ENCODE results near the gene ARID3B.
"Not testable (repeated sequence)": the region's sequence is repeated elsewhere in the genome, so short reads cannot be mapped to it uniquely, and the experiment has no call there.

The ARID3B gene

DNA sequence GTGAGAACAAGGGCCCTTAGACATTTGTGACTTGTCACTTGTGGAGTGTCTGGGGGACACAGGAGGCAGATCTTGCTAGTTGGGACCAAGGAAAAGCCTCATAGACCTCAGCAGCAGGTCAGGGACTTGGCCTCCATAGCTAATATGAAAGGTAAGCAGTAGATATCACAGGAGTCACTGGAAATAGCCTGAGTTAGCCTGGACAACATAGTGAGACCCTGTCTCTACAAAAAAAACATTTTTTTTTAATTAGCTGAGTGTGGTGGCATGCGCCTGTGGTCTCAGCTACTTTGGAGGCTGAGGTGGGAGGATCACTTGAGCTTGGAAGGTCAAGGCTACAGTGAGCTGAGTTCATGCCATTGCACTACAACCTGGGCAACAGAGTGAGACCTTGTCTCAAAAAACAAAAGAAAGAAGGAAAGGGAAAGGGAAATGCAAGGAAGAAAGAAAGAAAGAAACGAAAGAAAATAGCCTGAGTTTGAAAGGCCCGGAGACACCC is 37.5 kb downstream of the ARID3B start:
- DNase-seq, result no peak

DNA sequence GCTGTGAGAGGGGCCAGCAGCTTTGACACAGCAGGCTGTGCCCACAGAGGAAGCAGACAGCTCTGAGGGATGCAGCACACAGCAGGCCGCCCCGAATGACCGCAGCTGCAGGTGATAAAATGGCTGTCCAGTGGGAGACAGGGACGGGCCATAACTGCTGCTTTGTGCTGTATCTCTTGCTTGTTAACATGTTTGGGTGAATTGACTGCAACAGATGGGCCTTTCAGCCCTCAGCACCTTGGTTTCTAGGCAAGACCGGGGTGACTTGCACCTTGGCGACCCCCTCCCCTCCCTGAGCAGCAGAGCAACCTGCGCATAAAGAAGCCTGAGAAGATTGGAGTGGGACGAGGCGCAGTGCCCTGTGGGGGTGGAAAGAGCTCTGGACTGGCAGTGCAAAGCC is 38.0 kb downstream of the ARID3B start:
- DNase-seq, result no peak

DNA sequence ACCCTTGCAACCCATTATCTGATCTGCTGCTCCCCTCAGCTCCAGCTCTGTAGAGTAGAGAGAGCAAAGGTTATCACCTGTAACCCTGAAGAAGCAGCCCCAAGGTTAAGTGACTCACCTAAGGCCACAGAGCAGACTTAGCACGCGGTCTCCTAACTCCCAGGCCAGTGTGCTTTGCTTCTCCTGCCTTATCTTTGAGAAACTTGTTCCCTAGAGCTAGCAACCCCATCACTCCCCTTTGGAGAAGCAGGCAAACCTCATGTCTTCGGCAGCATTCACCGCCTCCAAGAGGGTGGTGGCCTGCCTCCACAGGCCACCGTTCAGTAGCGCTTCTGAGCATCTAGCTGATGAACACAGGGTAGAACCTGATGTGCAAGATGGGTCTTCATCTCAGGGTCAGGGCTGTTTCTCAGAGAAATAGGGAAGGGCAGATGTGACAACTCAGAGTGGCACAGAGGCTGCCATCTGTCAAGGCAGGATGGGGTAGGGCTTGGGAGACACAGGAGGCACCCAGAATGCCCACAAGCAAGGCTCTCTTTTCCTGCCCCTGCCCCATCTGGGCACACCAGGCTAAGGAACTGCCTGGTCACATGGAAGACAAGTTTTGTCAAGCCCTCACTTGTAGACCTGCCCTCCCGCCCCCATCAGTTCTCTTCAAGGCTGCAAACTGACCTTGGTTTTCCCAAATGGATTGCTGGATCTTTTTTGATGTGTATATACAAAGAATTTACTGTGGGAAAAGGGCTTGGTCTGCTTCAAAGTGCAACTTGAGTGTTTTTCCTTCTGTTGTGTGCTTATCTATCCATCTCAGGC is 39.7 kb downstream of the ARID3B start:
- no peak for DNase-seq

DNA sequence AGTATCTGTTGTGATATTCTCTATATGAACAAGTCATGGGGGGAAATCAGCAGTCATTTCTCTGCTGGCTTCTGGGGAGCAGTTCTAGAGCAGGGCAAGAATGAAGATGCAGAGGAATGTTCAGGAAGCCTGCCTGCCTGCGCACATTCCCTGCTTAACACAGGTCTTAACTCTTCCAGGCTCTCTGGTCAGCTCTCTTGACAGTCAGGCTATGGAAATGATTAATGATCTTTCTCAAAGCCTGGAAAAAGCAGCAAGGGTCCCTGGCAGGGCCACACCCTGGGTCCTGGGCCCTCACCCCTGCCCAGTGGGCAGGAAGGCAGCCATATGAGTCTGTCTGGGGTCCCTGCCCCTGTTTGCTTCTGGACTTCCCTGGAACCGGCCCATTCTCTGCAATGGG is 43.2 kb downstream of the ARID3B start:
- DNase-seq, result no peak

DNA sequence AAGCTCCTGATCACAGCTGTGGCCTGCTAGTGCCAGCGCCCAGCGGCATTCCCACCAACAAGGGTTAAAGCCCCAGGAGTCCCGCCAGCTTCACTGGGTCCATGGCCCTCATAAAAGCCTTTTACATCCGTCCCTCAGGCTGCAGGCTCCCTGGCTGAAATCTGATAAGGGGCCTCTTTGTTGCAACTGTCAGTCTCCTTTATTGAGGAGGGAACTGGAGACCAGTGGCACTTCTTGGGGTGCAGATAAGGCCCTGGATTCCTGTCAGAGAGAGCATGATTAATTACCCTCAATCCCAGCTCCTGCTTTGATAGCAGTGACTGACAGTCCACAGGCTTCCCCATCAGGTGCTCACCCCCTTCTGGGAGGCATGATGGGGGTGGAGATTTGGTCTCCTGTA is 43.8 kb downstream of the ARID3B start:
- DNase-seq, result no peak

DNA sequence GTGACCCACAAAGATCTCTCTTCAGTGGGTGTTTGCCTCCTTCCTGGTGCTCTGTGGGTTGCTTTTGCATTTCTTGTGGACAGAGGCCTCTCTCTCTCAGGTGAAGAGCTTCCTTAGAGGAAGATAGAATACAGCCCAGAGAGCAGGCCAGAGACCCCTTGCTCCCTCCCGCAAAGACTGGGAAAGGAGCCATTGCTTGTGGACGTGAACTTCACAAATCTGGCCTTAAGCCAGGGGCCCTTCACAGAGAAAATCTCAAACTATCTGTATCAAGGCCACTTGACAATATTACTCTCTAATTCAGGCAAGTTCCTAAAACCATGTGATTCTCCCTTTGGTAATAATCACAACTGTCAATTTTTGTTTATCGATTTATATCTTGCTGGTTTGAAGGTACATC is 44.2 kb downstream of the ARID3B start:
- no peak for DNase-seq

DNA sequence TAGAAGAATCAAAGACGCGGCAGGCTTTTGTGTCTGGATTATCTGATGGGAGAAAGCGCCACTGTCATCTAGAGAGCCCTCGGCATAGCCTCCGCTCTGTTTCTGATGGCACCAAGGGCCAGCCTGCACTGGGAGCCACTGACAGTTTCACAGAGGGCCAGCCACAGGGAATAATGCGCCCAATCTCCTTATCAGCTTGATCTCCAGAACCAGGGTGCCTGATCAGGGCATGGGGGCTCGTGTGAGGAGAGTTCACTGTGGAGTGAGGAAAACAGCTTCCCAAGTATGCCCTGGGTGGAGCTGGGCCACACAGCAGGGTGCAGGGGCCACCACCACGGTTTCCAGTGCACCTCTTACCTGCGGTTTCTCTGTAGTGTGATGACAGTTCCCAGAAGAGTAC is 44.8 kb downstream of the ARID3B start:
- no peak for DNase-seq

DNA sequence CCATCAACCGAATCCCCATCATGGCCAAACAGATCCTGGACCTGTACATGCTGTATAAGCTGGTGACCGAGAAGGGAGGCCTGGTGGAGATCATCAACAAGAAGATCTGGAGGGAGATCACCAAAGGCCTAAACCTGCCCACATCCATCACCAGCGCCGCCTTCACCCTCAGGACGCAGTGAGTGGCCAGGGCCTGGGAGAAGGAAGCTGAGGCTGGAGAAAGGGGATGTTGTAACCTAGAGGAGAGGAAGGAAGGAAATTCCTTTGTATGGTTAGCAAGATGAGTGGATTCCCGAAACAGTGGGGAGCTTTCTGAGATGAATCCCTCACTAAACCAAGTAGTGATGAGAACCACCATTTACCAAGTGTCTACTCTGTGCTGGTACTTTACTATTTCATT is 48.8 kb downstream of the ARID3B start:
- no peak for DNase-seq

DNA sequence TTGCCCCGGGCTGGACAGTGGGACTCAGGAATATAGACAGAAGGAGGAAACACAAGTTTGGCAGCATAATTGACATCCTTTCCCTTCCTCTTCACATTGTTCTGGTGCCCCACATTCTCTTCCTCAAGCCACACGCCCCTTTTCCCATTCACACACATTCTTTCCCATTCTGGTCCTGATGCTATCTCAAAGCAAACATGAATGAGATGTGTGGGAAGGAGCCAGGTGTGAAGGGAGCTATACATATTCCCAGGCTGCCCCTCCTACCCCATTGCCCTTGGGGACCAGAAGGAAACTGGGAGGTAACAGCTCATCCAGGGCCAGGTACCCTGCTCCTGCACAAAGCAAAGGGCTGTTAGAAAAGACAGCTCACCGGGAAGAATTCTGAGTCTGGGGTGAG is 51.2 kb downstream of the ARID3B start:
- no peak for DNase-seq

DNA sequence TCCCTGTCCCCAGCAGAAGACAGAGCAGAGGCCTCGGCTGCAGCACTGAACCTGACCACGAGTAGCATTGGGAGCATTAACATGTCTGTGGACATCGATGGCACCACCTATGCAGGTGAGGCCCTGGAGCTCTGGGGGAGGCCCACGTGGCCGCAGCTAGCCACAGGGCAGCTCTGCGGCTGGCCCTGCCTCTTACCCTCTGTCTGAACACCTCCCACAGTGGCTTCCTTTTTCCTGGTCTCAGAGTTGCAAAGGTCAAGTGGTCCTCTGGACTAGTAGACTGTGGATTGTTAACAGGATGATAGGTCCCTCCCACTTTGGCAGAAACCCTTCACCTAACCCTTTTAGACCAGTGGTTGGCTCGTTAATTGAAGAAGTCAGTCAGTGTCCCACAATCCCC is 52.1 kb downstream of the ARID3B start:
- DNase-seq, result no peak

DNA sequence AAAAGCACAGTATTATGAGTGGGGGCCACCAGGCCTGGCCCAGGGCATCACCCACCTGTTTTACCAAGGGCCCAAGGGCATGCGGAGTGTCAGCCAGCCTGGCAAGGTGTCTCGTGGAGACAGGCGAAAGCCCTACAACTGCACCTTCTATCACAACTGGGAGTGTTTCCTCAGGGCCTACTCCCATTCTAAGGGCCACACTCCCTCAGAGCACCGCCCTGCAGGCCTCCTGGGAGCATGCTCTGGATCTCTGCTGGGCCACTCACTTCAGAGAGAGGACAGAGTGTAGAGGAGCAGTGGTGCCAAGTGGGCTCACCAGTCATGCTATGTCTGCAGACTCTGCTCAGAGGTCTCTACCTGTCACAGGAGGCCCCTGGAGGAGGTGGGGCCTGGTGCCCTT is 53.4 kb downstream of the ARID3B start:
- DNase-seq, result no peak

DNA sequence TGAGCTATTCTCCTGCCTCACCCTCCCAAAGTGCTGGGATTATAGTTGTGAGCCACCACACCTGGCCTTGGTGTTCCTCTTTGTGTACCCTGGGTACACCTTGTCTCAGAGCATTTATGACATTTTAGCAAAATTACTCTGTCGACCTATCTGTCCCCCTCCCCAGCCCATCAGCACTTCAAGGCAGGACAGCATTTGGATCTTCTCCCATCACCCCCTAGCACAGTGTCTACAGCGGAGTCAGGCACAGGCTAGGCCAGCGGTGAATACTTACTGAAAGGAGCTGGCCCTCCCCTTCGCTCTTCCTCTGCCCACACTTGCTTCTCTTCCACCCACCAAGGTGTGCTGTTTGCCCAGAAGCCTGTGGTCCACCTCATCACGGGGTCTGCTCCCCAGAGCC is 54.3 kb downstream of the ARID3B start:
- no peak for DNase-seq

DNA sequence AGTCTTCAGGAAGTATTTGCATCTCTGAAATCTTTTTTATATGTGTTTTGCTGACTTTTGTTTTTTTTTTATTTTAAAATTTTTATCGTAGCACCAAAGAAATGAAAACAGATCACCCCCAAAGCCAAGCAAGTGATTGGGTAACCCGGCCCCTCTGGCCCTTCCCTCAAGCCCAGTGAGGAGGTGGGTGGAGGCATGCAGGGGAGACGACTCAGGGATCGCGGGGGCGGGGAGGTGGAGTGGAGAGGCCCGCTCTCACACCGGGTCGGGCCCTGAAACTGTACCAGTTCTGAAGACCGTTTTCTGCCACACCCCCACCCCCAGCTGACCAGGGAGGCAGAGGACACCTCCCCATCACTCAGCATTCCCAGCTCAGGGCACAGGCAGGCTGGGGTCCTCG is 55.7 kb downstream of the ARID3B start:
- not testable (repeated sequence) for DNase-seq

DNA sequence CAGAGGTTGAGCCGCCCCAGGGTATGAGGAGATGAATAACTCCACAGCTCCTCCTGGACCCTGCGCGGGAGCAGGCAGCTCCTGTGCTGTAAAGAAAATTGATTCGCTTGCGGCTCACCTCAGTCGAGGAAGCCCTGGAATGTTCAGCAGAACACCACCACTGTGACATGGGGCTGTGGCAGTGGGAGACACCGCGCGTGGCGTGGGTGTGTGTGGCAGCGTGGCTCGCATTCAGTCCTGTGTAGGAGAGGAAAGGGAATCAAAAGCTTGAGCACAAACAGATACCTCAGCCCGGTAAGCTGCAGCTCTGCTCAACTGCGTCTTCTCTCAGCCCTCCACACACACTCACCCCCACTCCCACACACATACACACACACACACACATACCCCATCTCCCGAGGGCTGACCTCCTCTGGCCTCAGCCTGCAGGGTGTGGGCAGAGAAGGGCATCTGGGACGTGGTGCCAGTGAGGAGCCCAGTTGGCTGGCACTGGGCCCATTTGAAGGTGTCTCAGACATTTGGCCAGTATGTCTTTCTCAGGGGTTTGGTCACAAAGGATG is 56.2 kb downstream of the ARID3B start:
- not testable (repeated sequence) for DNase-seq

DNA sequence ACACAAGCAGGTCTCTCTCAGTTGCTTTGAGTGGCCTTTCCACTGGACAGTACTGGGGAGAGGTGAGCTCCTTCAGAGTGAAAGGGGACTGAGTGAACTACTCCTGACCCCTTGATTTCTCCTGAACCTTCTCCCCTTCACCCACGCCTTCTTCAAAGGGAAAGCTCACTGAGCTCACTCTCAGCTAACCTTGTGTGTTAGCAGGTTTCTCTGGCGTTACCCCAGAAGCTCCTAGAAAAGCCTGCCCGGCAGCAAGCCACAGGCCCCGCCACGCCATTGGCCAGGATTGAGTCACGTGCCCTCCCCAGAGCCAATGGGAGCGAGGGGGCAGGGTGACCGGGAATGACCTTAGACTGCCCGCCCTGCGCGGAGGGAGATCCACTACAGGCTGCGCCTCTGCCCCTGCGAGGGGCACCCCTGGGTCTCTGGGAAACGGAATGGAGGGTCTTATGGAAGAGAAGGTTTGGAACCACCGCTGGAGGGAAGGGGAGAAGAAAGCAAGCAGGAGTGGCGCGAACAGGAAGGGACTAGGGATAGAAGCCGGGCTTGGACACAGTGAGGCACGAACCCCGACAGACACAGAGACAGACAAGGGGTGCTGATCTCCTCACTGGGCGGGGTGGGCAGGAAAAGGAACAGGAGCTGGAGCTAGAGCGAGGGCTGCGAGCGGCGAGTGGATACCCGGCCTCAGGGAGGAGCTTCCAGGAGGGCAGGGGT is 57.3 kb downstream of the ARID3B start:
- peak; percentile 90 to 92 for DNase-seq

DNA sequence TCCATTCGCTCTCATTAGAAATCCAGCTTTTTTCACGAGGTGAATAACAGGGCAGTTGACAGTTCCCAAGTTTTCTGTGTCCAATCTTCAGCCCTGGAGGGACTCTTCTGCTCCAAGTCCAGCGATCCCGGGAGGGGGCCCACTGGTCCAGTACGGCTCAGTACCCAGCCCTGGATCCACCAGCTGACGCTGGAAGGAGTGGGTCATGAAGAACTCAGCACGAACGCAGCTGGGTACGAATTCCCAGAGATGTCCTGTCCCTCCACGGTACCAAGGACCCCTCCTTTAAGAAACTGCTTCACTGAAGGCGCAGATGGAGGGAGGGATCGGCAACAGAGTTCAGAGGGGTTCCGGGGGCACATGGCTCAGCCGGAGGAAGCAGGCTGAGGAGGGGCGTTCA is 58.1 kb downstream of the ARID3B start:
- no peak for DNase-seq

DNA sequence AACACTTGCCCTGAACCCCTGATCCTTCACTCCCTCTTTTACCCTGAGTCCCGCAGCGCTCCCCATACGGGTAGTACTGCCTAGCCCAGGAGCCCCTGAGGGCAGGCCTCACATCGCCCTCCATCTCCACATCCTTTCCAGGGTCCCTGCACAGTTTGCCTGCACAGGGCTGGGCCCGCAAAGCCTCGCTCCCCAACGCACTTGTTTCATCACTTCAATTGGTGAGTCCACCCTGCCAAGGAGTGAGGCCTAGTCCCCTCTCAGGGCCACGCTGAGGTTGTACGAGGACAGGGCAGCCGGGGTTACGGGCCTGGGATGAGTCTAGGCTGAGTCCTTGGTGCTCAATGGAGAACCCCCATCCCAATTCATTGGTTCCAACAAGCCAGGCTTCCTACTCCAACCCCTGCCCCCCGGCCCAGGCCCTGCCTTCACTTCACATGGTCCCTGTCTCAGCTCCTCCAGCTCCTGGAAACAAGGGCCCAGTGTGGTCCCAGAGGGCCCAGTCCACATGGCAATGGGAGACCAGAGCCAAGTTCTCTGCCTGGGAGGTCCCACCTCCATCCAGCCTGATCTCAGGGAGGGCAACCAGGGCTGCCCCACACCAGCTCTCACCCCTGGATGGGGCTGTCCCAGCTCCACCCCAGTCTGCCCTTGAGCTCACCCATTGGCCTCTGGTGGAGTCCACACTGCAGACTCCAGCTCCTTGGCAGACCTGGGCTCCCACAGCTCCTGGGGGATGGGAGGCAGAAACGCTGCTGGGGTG is 62.2 kb downstream of the ARID3B start:
- DNase-seq, result no peak

DNA sequence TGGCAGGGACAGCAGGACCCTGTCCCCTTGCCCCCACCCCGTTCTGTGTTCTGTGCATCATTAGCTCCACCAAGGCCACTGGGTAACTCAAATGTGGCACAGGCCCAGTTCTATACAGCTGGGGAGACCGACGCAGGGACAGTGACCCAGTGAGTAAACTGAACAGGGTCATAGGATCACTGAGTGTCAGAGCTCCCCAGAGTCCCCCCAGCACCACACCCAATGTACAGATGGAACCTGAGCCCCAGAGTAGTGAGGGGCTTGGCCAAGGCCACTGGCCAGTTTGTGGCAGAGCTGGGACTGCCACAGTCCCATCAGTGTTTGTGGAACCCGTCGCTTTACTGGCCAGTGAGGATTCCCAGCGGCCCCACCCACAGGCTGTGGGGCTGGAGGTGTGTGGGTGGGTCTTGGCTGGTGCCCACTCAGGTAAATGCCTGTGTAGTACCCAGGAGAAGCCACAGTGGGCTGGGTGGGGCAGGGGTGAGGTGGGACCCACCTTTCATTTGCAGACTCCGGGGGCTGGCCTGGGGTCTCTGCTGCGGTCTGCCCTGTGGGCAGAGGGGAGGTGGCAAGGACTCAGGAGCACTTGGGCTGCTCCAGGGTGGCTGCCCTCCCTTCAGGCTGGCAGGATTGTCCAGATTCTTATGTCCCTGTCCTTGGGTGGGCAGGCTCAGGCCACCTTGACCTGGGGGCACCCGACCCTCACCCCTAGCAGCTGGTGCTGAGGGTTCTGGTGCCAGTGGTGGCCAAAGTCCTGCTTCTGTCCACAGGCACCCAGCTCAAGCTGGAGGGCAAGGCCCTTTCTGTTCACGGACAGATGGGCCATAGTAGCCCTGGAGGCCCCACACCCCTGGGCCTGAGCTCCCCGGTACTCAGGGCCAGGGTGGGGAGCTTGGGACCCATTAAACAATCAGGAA is 63.0 kb downstream of the ARID3B start:
- no peak for DNase-seq

DNA sequence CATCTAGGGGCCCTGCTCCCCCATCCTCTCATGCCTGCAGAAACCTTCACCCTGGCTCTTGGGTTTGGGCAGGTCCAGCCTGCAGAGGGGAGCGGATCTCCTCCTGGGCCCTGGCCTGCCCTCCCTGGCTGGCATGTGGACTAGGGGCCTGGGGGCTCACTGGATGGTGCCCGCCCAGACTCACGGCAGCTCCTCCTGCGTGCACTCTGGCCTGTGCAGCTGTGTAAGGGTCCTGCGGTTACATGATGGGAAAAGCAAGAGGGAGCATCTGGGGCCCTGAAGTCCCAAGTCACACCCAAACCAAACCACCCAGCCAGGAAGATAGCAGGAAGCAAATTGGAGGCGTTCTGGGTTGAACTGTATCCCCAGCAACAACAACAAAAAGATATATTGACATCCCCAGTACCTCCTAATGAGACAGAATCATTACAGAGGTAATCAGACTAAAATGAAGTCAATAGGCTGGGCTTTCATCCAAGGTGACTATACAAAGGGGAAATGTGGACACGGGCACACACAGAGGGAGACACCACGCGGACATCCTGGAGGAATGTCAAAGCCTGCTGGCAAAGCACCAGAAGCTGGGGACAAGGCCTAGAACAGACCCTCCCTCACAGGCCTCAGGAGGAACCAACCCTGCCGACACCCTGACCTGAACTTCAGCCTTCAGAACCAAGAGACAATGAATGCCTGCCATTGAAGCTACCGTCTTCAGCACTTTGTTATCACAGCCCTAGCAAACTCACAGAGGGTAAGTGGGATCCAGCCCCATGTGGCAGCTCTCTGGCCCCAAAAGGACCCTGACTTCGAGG is 64.2 kb downstream of the ARID3B start:
- DNase-seq, result no peak

DNA sequence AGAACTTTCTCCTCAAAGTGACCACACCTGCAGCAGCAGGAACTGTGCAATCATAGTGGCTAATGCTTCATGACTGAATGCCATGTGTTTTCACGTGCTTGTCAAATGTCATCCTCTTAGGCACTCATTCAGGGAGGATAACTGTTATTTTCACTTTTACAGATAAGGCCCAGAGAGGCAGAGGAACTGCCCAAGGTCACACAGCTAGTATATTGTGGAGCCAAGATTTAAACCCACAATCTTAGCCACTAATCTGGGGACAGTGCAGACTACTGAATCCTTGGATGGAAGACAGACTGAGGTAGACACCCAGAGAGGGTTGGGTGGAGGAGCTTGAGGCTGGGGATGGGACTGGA is 64.8 kb downstream of the ARID3B start:
- no peak for DNase-seq

DNA sequence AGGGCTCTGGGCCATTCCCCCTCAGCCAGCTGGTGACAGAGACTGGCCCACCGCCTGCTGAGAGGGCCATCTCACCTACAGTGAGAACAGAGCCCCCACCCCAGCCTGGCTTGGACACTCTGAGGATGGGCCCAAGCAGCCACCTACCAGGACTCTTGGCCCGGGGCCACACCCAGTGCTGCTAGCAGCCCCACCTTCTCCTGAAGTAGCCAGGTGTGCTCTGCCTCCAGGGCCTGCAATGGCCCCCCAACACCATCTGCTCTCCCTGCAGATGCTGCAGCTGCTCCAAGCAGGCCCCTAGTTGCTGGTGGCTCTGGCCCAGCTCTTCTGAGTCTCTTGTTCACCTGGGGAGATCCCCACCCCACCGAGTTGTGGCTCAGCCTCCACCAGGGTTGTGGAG is 67.8 kb downstream of the ARID3B start:
- no peak for DNase-seq

DNA sequence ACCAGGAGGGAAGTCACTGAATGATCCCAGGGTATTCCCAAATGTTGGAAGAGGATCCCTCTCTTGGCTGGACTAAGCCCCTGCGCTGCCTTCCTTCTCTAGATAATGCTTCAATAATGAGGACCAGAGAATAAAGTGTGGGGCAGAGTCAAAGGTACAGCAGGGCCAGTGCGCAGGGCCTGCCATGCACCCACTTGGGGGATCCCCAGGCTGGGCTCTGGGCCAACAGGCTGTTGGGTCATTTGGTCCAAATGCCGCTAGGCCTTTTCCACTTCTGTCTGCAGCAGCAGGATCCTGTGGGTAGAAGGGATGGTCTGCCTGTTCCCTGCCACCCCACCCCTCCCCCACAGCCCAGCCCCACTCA is 68.9 kb downstream of the ARID3B start:
- no peak for DNase-seq

Measured in stimulated activated CD4-positive, alpha-beta T cell treated with anti-CD3 and anti-CD28 coated beads, Interleukin-2, amount 100 ng/mL, for 24 hours (primary cell).